ENCODE measurements around the gene SPINT2. TPM values are rescaled to one million over a fixed set of nuclear protein-coding genes. Genes with fewer than 3 reads are reported as not detected.
A peak's percentile ranks its signal among the peaks of the same experiment; 100 is the strongest.
"Not testable (repeated sequence)": the region's sequence is repeated elsewhere in the genome, so short reads cannot be mapped to it uniquely, and the experiment has no call there.

SPINT2 gene
- total RNA-seq, 1 donor from 2014 or later: 6.8 TPM

DNA sequence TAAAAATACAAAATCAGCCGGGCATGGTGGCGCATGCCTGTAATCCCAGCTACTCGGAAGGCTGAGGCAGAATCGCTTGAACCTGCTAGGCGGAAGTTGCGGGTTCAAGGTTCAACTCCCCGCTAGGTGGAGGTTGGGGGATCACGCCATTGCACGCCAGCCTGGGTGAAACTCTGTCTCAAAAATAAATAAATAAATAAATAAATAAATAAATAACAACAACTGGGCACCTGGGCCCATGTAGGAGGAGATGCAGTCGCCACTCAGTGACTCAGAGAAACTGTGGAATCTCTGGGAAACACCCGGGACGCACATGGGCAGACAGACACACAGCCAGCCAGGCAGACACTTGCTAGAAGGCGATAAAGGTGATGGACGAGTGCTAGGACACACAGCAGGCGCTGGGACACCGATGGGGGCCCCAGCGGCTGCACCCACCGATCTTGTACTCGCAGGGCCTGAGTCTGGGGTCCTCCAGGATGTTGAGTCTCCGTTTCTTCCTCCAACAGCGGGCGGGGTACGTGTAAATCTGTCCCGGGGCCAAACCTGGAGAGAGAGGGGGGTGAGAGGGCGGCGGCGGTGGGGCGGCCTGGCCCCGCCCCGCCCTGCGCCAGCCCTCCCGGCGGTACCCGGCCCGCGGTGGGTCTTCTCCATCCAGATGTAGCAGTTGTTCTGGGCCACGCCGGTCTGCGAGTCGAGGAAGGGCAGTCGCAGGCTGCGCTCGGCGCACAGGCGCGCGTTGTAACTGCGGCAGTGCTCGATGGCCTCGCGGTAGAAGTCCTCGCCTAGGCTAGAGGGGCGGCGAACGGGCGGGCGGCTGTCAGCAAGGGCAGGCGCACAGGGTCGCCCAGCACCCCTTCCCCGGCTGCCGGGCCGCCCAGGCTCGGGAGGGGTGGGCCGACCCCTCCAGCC, 42.2 kb upstream of the SPINT2 start:
- Histone ChIP-seq H3K27me3 (ENCODE audit: low read depth) (peaks cover 97% of the 10 kb centered on the region), H3K4me1 (peaks cover 10% of the 10 kb centered on the region), H3K27ac (replicated peaks) (no peak overlapping the region), H3K9me3 (replicated peaks) (no peaks in the 10 kb centered on the region), H3K36me3 (no peaks in the 10 kb centered on the region), H3K4me3 (no peak overlapping the region)
- TF ChIP-seq, protein P1, sequence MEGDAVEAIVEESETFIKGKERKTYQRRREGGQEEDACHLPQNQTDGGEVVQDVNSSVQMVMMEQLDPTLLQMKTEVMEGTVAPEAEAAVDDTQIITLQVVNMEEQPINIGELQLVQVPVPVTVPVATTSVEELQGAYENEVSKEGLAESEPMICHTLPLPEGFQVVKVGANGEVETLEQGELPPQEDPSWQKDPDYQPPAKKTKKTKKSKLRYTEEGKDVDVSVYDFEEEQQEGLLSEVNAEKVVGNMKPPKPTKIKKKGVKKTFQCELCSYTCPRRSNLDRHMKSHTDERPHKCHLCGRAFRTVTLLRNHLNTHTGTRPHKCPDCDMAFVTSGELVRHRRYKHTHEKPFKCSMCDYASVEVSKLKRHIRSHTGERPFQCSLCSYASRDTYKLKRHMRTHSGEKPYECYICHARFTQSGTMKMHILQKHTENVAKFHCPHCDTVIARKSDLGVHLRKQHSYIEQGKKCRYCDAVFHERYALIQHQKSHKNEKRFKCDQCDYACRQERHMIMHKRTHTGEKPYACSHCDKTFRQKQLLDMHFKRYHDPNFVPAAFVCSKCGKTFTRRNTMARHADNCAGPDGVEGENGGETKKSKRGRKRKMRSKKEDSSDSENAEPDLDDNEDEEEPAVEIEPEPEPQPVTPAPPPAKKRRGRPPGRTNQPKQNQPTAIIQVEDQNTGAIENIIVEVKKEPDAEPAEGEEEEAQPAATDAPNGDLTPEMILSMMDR (IDR thresholded peaks at IDR 0.05; ENCODE audit: borderline replicate concordance): no peak
- intact Hi-C loops (cut with micrococcal nuclease): no loop called here
- no peak for DNase-seq

DNA sequence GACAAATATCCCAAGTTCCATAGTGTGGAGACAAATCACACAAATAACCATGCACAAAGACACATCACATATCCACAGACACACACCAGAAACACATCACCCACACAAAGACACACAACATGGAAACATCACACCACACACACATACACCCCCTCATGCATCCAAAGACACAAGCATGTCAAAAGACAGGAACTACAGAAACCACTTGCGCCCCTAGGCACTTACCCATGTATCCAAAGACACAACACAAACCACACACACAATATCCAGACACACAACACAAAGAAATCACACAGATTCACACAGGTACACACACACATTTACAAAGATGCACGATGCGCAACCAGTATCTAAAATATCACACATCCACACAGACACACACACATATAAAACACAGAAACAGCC, 41.3 kb upstream of the SPINT2 start:
- TF ChIP-seq, protein P1 (IDR thresholded peaks at IDR 0.05; ENCODE audit: borderline replicate concordance): no peak
- intact Hi-C loops (cut with micrococcal nuclease): no loop called here

DNA sequence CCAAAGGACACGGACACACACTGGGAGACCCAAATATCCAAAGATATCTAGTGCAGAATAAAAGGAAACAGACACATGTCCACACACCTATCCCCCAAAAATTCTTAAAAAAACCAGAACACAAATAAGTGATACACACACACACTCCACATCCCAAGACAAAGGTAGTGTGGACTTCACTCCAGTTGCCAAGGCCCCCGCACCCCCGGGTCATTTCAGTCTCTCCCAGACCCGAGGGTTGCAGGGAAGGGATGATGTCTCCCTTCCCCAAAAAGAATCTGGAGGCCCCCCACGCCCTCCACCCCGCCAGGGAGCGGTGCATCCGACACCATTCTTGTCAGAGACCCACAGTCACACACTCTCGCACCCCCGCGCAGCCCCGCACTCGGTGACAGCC, 40.8 kb upstream of the SPINT2 start:
- peaks cover 20% of the 10 kb centered on the region for H3K4me1 ChIP-seq
- no peaks in the 10 kb centered on the region for H3K9me3 ChIP-seq (replicated peaks)
- TF ChIP-seq, protein P1 (IDR thresholded peaks at IDR 0.05; ENCODE audit: borderline replicate concordance): no peak
- no peak overlapping the region for H3K27ac ChIP-seq (replicated peaks)
- H3K36me3 ChIP-seq: no peaks in the 10 kb centered on the region
- peak overlapping the region; percentile 56 for H3K4me3 ChIP-seq
- no peak for DNase-seq
- intact Hi-C loops (cut with micrococcal nuclease): no loop called here
- peaks cover 98% of the 10 kb centered on the region for H3K27me3 ChIP-seq (ENCODE audit: low read depth)

More for the DNA sequence above, 41.3 kb upstream of the SPINT2 start:
- H3K9me3 ChIP-seq (replicated peaks): no peaks in the 10 kb centered on the region
- H3K27ac ChIP-seq (replicated peaks): no peak overlapping the region
- no peak overlapping the region for H3K4me3 ChIP-seq
- H3K4me1 ChIP-seq: peaks cover 15% of the 10 kb centered on the region
- H3K27me3 ChIP-seq (ENCODE audit: low read depth): peaks cover 98% of the 10 kb centered on the region
- H3K36me3 ChIP-seq: no peaks in the 10 kb centered on the region
- no peak for DNase-seq

DNA sequence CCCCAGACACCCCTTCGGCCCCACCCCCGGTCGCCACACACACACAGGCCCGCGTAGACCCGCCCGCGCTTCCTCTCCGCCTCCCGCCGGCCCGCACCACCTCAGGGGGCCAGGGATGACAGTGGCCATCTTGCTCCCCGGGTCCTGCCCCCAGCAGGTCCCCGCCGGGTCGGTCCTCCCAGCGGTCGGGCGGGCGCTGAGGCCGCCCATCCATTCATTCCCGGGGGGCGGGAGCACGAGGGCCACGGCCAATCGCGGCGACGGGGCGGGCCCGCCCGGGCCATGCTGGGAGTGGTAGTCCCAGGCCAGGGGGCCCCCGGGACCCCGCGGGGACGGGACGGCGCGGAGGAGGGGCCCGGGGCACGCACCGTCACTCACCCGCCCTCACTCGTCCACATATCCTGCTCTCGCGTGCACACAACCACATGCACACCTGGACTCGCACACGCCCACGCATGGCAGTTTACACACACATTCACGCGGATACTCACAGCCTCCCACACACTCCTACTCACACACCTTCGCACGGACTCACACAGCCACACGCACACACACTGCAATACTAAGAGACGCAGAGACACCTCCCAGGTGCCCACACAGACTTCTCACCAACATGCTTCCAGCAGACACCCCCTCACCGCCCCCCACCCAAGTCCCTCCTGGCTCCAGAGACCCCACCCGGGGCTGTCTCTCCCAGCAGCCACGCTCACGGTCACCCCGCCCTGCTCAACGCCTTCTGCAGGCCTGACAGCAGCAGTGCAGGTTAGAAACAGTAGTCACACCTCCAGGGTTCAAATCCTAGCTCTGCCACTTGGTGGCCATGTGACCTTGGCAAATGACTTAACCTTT, 40.1 kb upstream of the SPINT2 start, which contains the start of gene DPF1:
DPF1 (minus strand) TSS at position 209 of the 849 bp plus-strand sequence; CDS start at position 129, 80 bp downstream.
- peak; percentile 45 for DNase-seq
- no peaks in the 10 kb centered on the region for H3K36me3 ChIP-seq
- TF ChIP-seq, protein P1 (IDR thresholded peaks at IDR 0.05; ENCODE audit: borderline replicate concordance): no peak
- no peak within 1 kb of the TSS for H3K27ac ChIP-seq (replicated peaks)
- H3K9me3 ChIP-seq (replicated peaks): no peaks in the 10 kb centered on the region
- peaks cover 26% of the 10 kb centered on the region for H3K4me1 ChIP-seq
- H3K4me3 ChIP-seq: peak within 1 kb of the TSS; percentile 56
- H3K27me3 ChIP-seq (ENCODE audit: low read depth): peaks cover 98% of the 10 kb centered on the region
- intact Hi-C loops (cut with micrococcal nuclease): no loop called here

DNA sequence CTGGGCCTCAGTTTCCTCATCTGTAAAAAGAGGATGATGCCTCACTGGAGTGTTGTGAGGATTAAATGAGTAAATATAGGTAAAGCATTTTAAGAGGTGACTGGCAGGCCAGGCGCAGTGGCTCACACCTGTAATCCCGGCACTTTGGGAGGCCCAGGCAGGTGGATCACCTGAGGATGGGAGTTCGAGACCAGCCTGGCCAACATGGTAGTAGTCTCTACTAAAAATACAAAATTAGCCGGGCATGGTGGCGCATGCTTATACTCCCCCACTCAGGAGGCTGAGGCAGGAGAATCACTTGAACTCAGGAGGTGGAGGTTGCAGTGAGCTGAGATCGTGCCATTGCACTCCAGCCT, 39.5 kb upstream of the SPINT2 start:
- H3K27me3 ChIP-seq (ENCODE audit: low read depth): peaks cover 98% of the 10 kb centered on the region
- H3K36me3 ChIP-seq; DNase-seq; H3K4me3 ChIP-seq; intact Hi-C loops (cut with micrococcal nuclease); H3K9me3 ChIP-seq (replicated peaks); H3K27ac ChIP-seq (replicated peaks): not testable (repeated sequence)
- peaks cover 27% of the 10 kb centered on the region for H3K4me1 ChIP-seq

All from left ventricle myocardium inferior (tissue), 1 donor.